Measurements from ENCODE around the gene CDK5R1.
"Not testable (repeated sequence)": the region's sequence is repeated elsewhere in the genome, so short reads cannot be mapped to it uniquely, and the experiment has no call there.

Gene CDK5R1

GRCh38 chr17:32486701-32487472, at the start of gene CDK5R1:
CDK5R1 (plus strand) TSS chr17:32486993; CDS start chr17:32487621, 628 bp downstream.
- DNase-seq: peak; percentile 72

GRCh38 chr17:32440722-32441121, 46.1 kb upstream of the CDK5R1 start:
- no peak for DNase-seq

GRCh38 chr17:32441886-32442285, 44.9 kb upstream of the CDK5R1 start:
- no peak for DNase-seq

DNA sequence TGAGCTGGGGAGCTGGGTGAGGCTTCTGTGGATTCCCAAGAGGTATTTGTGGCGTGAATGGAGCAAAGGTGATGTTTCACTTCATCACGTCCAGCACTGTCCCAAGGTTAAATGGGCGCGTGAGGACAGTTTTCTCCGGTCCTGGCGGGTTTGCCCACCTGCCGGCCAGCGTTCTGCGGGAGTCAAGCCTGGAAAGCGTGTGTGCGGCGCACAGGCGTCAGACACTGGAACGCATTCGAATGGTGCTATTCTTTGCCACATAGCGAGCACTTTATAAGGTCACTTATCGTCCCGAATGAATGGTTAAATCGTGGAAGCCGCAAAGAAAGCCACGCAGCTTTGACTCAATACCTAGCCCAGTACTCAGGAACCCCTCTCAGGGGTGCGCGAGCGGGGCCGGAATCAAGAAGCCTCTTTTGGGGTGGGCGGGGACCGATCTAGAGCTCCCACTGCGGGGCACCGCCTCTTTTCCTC, 42.9 kb upstream of the CDK5R1 start:
- DNase-seq: no peak

DNA sequence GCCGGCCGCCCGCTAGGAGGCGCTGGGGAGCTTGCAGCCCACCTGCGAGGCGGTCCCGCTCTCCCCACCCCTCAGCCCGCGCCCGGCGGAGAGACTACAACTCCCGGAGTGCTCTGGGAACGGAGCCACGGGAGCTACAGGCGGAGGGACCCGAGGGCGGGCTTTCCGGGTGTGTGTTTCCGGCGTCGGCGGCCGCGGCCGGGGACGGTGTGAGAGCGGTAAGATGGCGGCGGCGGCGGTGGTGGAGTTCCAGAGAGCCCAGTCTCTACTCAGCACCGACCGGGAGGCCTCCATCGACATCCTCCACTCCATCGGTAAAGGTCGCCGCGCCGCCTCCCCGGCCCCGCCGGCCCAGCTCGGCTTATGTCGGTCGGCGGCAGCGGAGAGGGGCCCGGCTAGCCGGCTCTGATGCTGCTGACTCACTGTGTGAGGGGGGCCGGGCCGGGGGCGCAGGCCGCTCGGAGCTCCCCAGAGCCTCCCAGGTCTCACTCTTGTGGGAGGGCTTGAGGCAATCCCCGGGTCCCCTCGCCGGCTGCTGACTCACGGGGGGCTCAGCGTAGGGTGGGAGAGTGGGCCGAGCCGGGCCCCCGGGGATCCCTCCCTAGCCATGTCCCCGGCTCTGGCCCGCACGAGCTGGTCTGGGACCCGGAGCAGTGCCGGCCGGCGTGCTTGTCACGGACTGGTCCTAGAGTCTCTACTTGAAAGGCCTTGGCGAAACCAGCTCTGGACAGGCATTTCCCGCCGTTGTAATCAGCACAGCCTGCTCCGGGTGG, 42.3 kb upstream of the CDK5R1 start, which contains the start of gene PSMD11:
TSS of gene PSMD11 (plus strand) at position 210 of the 773 bp plus-strand sequence. CDS start at position 224, 14 bp downstream.
- DNase-seq: peak; percentile 83

- no peak for DNase-seq
Observed at GRCh38 chr17:32445074-32445415, 41.7 kb upstream of the CDK5R1 start.

DNA sequence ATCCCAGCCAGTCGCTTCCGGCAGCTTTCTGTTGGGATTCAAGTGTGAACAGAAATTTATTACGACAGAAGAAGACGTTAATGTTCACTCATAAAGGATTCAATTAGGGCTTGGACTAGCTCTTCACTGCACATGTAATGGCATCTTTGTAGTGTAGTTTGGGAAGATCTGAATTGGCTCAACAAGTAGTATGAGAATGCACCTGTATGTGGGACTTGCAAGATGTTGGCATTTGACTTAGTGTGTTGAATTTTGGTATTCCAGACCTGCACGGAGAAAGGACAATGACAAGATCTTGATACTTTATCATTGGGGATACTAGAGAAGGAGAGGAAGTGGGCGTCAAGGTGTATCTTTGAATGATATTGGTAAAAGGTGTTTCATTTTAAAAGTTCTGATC, 41.3 kb upstream of the CDK5R1 start:
- no peak for DNase-seq

DNA sequence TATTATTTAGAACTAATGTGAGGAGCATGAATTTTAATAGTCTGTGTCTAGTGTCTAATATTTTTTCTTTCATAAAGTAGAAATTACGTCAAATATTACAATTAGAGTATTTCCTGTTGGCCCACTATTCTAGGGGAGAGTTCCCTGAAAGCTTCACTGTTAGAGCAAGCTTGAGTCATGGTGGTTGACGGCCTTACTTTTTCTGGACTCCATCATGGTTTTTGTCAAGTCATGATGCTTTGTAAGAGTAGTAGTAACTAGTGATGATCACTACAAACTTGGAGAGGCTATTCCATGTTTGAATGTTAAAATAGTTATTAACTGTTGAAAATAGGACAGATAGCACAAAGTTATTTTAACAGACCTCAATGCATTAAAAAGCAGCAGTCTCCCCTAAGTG, 40.8 kb upstream of the CDK5R1 start:
- no peak for DNase-seq

GRCh38 chr17:32446949-32447348, 39.8 kb upstream of the CDK5R1 start:
- DNase-seq: no peak

DNA sequence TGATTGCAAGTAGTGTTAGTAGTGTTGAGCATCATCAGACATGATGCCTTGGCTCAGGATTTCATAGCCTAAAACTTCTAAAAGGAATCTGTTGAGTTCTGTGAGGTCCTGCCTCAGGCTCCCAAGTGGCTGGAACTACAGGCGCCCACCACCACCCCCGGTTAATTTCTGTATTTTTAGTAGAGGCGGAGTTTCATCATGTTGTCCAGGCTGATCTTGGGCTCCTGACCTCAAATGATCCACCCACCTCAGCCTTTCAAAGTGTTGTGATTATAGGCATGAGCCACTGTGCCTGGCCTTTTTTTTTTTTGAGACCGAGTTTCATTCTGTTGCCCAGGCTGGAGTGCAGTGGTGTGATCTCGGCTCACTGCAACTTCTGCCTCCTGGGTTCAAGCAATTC, 36.8 kb upstream of the CDK5R1 start:
- no peak for DNase-seq

DNA sequence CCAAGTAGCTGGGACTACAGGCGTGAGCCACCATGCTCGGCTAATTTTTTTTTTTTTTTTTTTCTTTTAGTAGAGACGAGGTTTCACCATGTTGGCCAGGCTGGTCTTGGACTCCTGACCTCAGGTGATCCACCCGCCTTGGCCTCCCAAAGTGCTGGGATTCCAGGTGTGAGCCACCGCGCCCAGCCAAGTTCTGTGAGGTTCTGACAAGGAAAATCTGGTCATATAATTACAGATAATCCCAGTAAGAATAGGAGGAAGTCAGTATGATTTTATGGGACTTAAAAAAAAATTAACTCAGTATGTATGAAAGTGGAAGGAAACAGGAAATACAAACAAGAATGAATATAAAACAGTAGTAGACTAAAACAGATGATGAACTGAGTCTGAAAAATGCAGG, 36.4 kb upstream of the CDK5R1 start:
- not testable (repeated sequence) for DNase-seq

GRCh38 chr17:32451879-32452278, 34.9 kb upstream of the CDK5R1 start:
- DNase-seq: no peak

DNA sequence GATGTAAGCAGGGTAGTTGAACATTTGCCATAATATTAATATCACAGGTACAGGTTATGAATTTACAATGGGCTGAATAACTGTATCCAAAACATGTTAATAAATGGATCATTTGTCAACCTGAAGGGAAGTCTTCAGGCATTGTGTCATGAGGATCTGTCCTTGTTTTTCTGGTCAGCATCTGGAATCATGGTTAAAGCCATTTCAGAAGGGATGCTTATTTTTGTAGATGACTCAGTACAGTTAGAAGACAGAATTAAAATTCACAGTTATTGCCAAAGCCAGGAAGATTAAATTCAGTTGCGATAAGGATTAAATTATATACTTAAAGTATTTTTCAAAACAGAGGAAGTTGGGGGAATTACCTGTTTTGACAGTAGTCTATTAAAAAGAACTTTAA, 34.5 kb upstream of the CDK5R1 start:
- DNase-seq: no peak

GRCh38 chr17:32453370-32453769, 33.4 kb upstream of the CDK5R1 start:
- no peak for DNase-seq

DNA sequence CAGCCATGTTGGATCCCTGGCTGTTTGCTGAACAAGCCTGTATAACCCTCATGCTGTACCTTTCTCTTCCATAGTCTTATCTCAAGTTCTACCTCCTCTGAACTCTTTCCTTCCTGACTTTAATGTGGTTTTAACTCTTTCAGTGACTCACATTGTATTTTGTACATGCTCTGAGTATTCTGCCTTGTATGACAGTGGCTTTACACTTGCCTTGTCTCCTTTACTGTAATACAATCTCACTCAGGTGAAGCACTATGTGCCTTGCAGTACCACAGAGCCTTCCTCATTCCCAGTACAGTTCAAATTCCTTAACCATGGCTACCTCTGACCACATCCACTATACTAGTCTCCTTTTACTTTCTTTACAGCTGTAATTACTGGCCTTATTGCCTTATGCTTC, 28.4 kb upstream of the CDK5R1 start:
- no peak for DNase-seq

- DNase-seq: no peak
Observed at GRCh38 chr17:32460054-32460453, 26.7 kb upstream of the CDK5R1 start.

DNA sequence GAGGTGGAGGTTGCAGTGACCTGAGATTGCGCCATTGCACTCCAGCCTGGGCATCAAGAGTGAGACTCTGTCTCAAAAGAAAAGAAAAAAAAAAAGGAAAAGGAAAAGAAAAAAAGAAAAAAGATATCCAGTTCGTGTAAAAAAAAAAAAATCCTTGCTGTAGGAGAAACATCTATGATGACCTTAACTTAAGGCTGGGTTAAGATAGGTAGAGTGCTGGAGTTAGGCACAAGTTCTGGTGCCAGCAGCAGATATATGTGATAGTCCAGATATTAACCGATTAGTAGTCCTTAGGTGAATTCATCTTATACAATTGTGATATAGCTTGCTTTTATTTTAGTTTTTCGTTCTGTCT, 25.3 kb upstream of the CDK5R1 start:
- DNase-seq: no peak

GRCh38 chr17:32461853-32462617, 24.8 kb upstream of the CDK5R1 start:
- DNase-seq: no peak

GRCh38 chr17:32463304-32463703, 23.5 kb upstream of the CDK5R1 start:
- DNase-seq: no peak

DNA sequence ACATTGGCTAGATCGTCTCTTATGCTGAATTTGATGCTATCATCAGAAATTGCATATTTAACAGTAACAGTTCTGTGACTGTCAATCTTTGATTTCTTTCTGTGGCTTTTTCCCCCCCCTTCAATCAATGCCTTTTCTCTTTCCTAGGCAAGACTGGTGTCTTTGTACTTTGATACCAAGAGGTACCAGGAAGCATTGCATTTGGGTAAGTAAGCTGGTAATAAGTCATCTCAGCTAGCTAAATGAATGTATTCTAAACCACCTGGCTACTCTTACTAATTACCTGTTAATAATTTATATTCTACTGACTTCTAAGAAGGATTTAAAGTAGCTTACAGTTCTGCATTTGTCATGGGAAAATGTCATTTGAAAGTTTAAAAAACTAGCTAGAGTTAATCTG, 22.4 kb upstream of the CDK5R1 start:
- DNase-seq: no peak

DNA sequence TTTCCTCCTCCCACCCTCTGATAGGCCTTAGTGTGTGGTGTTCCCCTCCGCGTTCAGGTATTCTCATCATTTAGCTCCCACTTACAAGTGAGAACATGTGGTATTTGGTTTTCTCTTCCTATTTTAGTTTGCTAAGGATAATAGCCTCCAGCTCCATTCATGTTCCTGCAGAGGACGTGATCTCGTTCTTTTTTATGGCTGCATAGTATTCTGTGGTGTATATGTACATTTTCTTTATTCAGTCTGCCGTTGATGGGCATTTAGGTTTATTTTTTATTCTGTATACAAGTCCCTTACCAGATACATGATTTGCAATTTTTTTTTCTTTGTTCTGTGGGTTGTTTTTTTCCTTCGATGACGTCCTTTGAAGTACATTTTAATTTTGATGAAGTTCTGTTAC, 18.8 kb upstream of the CDK5R1 start:
- DNase-seq: no peak

GRCh38 chr17:32470405-32471167, 16.2 kb upstream of the CDK5R1 start:
- DNase-seq: no peak

DNA sequence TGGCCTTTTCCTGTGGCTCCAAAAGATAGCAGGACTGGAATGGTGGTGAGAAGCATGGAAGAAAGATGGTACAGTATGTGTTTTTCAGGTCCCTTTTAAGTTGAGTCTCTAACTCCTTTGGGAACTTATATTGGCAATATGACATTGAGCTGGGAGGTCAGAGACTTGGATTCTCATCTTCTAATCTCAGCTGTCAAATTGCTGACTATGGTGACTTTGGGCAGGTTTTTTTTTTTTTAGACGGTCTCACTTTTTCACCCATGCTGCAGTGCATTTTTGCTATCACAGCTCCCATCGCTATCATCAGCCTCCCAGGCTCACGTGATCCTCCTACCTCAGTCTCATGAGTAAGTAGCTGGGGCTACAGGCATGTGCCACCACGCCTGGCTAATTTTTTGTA, 15.1 kb upstream of the CDK5R1 start:
- DNase-seq: no peak
